H9 (cell line): ENCODE data around the gene MRAS. TPM values are rescaled to one million over a fixed set of nuclear protein-coding genes. Genes with fewer than 3 reads are reported as not detected.

Experiments
- DNase-seq: peaks from one replicate; pipeline ENCODE4 v3.0.0-alpha.2; 2017
- H2AFZ ChIP-seq: one replicate; pipeline ENCODE4 v1.6.1; 2013; ENCODE audit warnings: mild to moderate bottlenecking, low read length, control low read depth, moderate library complexity
- H2AK5ac ChIP-seq: 2 replicates; pipeline ENCODE4 v1.6.1; 2013; ENCODE audit warnings: low read length, control low read depth, mixed read lengths; ENCODE audit not compliant: insufficient read length
- H2BK120ac ChIP-seq: one replicate; pipeline ENCODE4 v1.6.1; 2013; ENCODE audit warnings: low read depth, mild to moderate bottlenecking, low read length, control low read depth, inconsistent platforms; ENCODE audit not compliant: poor library complexity, severe bottlenecking
- H2BK12ac ChIP-seq: 2 replicates; pipeline ENCODE4 v1.6.1; 2013; ENCODE audit warnings: low read length, control low read depth, mixed read lengths, low read depth; ENCODE audit not compliant: insufficient read length
- H2BK15ac ChIP-seq: 2 replicates; pipeline ENCODE4 v1.6.1; 2013; ENCODE audit warnings: low read depth, low read length, control low read depth
- H2BK20ac ChIP-seq: one replicate; pipeline ENCODE4 v1.6.1; 2013; ENCODE audit warnings: low read depth, mild to moderate bottlenecking, low read length, control low read depth, inconsistent platforms; ENCODE audit not compliant: poor library complexity, severe bottlenecking
- H2BK5ac ChIP-seq: 2 replicates; pipeline ENCODE4 v1.6.1; 2013; ENCODE audit warnings: low read length, control low read depth, mixed read lengths; ENCODE audit not compliant: insufficient read length
- H3K14ac ChIP-seq: 2 replicates; pipeline ENCODE4 v1.6.1; 2013; ENCODE audit warnings: low read length, control low read depth; ENCODE audit not compliant: insufficient read depth
- H3K18ac ChIP-seq: 2 replicates; pipeline ENCODE4 v1.6.1; 2013; ENCODE audit warnings: low read depth, mild to moderate bottlenecking, mixed read lengths, low read length, control low read depth; ENCODE audit not compliant: insufficient read length
- H3K23ac ChIP-seq: 2 replicates; pipeline ENCODE4 v1.6.1; 2013; ENCODE audit warnings: low read length, control low read depth, mixed read lengths, low read depth; ENCODE audit not compliant: insufficient read length
- H3K23me2 ChIP-seq: 2 replicates; pipeline ENCODE4 v1.6.1; 2013; ENCODE audit warnings: low read depth, mild to moderate bottlenecking, mixed read lengths, low read length, control low read depth; ENCODE audit not compliant: insufficient read length, poor library complexity, severe bottlenecking
- H3K27ac ChIP-seq: 2 replicates; pipeline ENCODE4 v1.5.1; 2013; ENCODE audit warnings: low read length, control low read depth, mixed read lengths, low read depth; ENCODE audit not compliant: insufficient read length
- H3K27me3 ChIP-seq: 2 replicates; pipeline ENCODE4 v1.6.1; 2013; ENCODE audit warnings: low read length, control low read depth, inconsistent platforms; ENCODE audit not compliant: insufficient read depth
- H3K4ac ChIP-seq: 2 replicates; pipeline ENCODE4 v1.6.1; 2013; ENCODE audit warnings: low read depth, mild to moderate bottlenecking, control low read depth, inconsistent platforms, low read length, moderate library complexity
- H3K4me1 ChIP-seq: 2 replicates; pipeline ENCODE4 v1.6.1; 2013; ENCODE audit warnings: low read length, control low read depth, inconsistent platforms; ENCODE audit not compliant: insufficient read depth
- H3K4me2 ChIP-seq: 2 replicates; pipeline ENCODE4 v1.6.1; 2013; ENCODE audit warnings: low read length, control low read depth, mixed read lengths; ENCODE audit not compliant: insufficient read length, insufficient read depth
- H3K56ac ChIP-seq: 2 replicates; pipeline ENCODE4 v1.6.1; 2013; ENCODE audit warnings: low read depth, mild to moderate bottlenecking, mixed read lengths, low read length, control low read depth; ENCODE audit not compliant: insufficient read length
- H3K79me1 ChIP-seq: 2 replicates; pipeline ENCODE4 v1.6.1; 2013; ENCODE audit warnings: low read depth, mild to moderate bottlenecking, moderate library complexity, low read length, control low read depth, inconsistent platforms; ENCODE audit not compliant: insufficient read depth, poor library complexity, severe bottlenecking
- H3K79me2 ChIP-seq: 2 replicates; pipeline ENCODE4 v1.6.1; 2013; ENCODE audit warnings: low read length, control low read depth, inconsistent platforms; ENCODE audit not compliant: insufficient read depth
- H3K9ac ChIP-seq: 2 replicates; pipeline ENCODE4 v1.6.1; 2013; ENCODE audit warnings: low read length, control low read depth, mixed read lengths; ENCODE audit not compliant: insufficient read length; ENCODE audit errors: extremely low read depth
- H3K9me3 ChIP-seq: one replicate; pipeline ENCODE4 v1.6.1; 2013; ENCODE audit warnings: low read depth, low read length, inconsistent platforms; ENCODE audit not compliant: control insufficient read depth
- H3T11ph ChIP-seq: one replicate; pipeline ENCODE4 v1.6.1; 2013; ENCODE audit warnings: mild to moderate bottlenecking, low read length, control low read depth, inconsistent platforms
- H4K20me1 ChIP-seq: one replicate; pipeline ENCODE4 v1.6.1; 2013; ENCODE audit not compliant: control insufficient read depth, insufficient read length, insufficient read depth
- H4K5ac ChIP-seq: 2 replicates; pipeline ENCODE4 v1.6.1; 2013; ENCODE audit warnings: low read depth, mild to moderate bottlenecking, mixed read lengths, low read length, control low read depth; ENCODE audit not compliant: insufficient read length
- H4K8ac ChIP-seq: replicated peaks from 2 replicates; pipeline ENCODE4 v1.6.1; 2013; ENCODE audit warnings: low read length, control low read depth, mixed read lengths, low read depth; ENCODE audit not compliant: insufficient read length
- H4K91ac ChIP-seq: 2 replicates; pipeline ENCODE4 v1.6.1; 2013; ENCODE audit warnings: low read depth, mild to moderate bottlenecking, moderate library complexity, mixed read lengths, low read length, control low read depth; ENCODE audit not compliant: insufficient read length
- H3K27ac Mint-ChIP-seq, 3 experiments: 2 replicates in 2 of 3; 3 replicates in 1 of 3; pipeline ENCODE4 v1.8.0; 2020 to 2021; ENCODE audit warnings: mixed read lengths in 3 of 3, mild to moderate bottlenecking in 1 of 3, moderate library complexity in 1 of 3
- H3K27me3 Mint-ChIP-seq: 2 replicates; pipeline ENCODE4 v1.8.0; 2021; ENCODE audit warnings: low read depth, mild to moderate bottlenecking, moderate library complexity, mixed read lengths
- H3K36me3 Mint-ChIP-seq, 3 experiments: 2 replicates in 2 of 3; 3 replicates in 1 of 3; pipeline ENCODE4 v1.8.0; 2020 to 2021; ENCODE audit warnings: low read depth in 3 of 3, mixed read lengths in 3 of 3; ENCODE audit not compliant: insufficient read depth in 1 of 3
- H3K4me1 Mint-ChIP-seq, 2 experiments: 2 replicates each; pipeline ENCODE4 v1.8.0; 2020; ENCODE audit warnings: mixed read lengths in 2 of 2
- H3K4me3 Mint-ChIP-seq, 2 experiments: 2 replicates in 1 of 2; 3 replicates in 1 of 2; pipeline ENCODE4 v1.8.0; 2020 to 2021; ENCODE audit warnings: mild to moderate bottlenecking in 2 of 2, mixed read lengths in 2 of 2, moderate library complexity in 1 of 2
- H3K9me3 Mint-ChIP-seq, 2 experiments: 2 replicates in 1 of 2; 3 replicates in 1 of 2; pipeline ENCODE4 v1.8.0; 2020; ENCODE audit warnings: mild to moderate bottlenecking in 2 of 2, mixed read lengths in 2 of 2, moderate library complexity in 1 of 2
- whole genome bisulfite sequencing: extraction: QIAGEN DNeasy Blood & Tissue Kit; methylation state at CpG from one replicate; pipeline ENCODE4 v1.1.7; 2013; ENCODE audit warnings: missing lambda C conversion rate, low lambda C conversion rate, mixed read lengths; ENCODE audit not compliant: insufficient read length; ENCODE audit errors: extremely low coverage; 5-methylcytosine and 5-hydroxymethylcytosine counted together
- total RNA-seq: library from RNA; stranded (reverse); gene quantifications from 2 replicates; pipeline ENCODE4 v1.2.1, GENCODE V29; 2021
- TF ChIP-seq, protein P1 (sequence below): fragments of 200-600 bp; sonication (generic); conservative IDR thresholded peaks from 3 replicates; pipeline ENCODE4 v1.8.0; 2021; ENCODE audit warnings: antibody characterized with exemption, mild to moderate bottlenecking

Gene MRAS
- total RNA-seq, 1 experiment from 2014 or later: 10.9 TPM

DNA sequence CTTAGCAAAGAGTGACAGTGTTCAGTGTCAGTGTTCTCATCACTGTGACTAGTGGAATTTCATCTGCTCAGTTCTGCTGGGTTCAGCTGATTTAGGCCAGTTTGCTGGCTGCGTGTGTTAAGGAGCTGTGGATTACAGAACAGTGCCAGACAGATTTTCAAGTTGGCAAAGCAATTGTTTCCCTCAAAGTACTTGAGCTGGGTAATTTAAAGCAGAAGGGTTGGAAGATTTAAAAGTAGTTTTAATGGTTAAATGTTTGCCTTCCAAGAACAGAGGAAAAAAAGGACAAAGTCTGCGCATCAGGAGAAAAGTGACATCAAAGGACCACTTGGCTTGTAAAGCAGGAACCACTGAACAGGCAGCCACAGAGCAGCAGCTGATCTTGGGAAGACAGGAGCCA is 94.7 kb downstream of the MRAS start:
- Histone ChIP-seq H3K23me2 (no peaks in the 10 kb centered on the region), H3K4ac (no peak overlapping the region), H3K79me2 (no peaks in the 10 kb centered on the region), H3K4me2 (no peak overlapping the region), H2BK12ac (no peak overlapping the region), H3K23ac (no peak overlapping the region), H2BK5ac (no peak overlapping the region), H3K4me1 (no peaks in the 10 kb centered on the region), H2AFZ (no peak overlapping the region), H3K56ac (no peak overlapping the region), H3K9ac (no peak overlapping the region), H2BK120ac (no peak overlapping the region), H3K27me3 (no peaks in the 10 kb centered on the region), H4K91ac (no peak overlapping the region), H3T11ph (no peak overlapping the region), H4K5ac (no peak overlapping the region), H3K79me1 (no peaks in the 10 kb centered on the region), H3K18ac (no peak overlapping the region), H3K27ac (no peak overlapping the region), H2BK15ac (no peak overlapping the region), H4K20me1 (no peaks in the 10 kb centered on the region), H3K14ac (no peak overlapping the region), H3K9me3 (no peaks in the 10 kb centered on the region), H4K8ac (no peak overlapping the region), H2BK20ac (no peak overlapping the region), H2AK5ac (no peak overlapping the region)
- Mint-ChIP-seq H3K36me3 (no peaks in the 10 kb centered on the region), H3K27me3 (peaks cover 4% of the 10 kb centered on the region), H3K4me3 (no peak overlapping the region), H3K9me3 (no peaks in the 10 kb centered on the region), H3K4me1 (peaks cover 15 to 18% of the 10 kb centered on the region in 2 experiments), H3K27ac (no peak overlapping the region)
- no CpG with 5 or more reads among the region's 2 CpGs for WGBS
- TF ChIP-seq, protein P1, sequence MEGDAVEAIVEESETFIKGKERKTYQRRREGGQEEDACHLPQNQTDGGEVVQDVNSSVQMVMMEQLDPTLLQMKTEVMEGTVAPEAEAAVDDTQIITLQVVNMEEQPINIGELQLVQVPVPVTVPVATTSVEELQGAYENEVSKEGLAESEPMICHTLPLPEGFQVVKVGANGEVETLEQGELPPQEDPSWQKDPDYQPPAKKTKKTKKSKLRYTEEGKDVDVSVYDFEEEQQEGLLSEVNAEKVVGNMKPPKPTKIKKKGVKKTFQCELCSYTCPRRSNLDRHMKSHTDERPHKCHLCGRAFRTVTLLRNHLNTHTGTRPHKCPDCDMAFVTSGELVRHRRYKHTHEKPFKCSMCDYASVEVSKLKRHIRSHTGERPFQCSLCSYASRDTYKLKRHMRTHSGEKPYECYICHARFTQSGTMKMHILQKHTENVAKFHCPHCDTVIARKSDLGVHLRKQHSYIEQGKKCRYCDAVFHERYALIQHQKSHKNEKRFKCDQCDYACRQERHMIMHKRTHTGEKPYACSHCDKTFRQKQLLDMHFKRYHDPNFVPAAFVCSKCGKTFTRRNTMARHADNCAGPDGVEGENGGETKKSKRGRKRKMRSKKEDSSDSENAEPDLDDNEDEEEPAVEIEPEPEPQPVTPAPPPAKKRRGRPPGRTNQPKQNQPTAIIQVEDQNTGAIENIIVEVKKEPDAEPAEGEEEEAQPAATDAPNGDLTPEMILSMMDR: no peak
- DNase-seq: no peak
